IPS DF 6.9 (cell line): Measurements from ENCODE around the gene CCDC187.

Experiments used
- DNase-seq: peaks from one replicate; pipeline ENCODE4 v3.0.0-alpha.2; 2013; ENCODE audit warnings: low read depth, low spot score
- H3K27ac ChIP-seq: one replicate; pipeline ENCODE4 v1.5.1; 2013; ENCODE audit warnings: low read length, control low read depth
- H3K27me3 ChIP-seq: 2 replicates; pipeline ENCODE4 v1.6.1; 2013; ENCODE audit warnings: mild to moderate bottlenecking, low read length; ENCODE audit not compliant: control insufficient read depth, insufficient read depth
- H3K36me3 ChIP-seq: 2 replicates; pipeline ENCODE4 v1.6.1; 2013; ENCODE audit warnings: low read length; ENCODE audit not compliant: control insufficient read depth, insufficient read depth
- H3K4me1 ChIP-seq: 2 replicates; pipeline ENCODE4 v1.6.1; 2013; ENCODE audit warnings: low read length; ENCODE audit not compliant: control insufficient read depth, insufficient read depth
- H3K4me3 ChIP-seq: 2 replicates; pipeline ENCODE4 v1.5.1; 2013; ENCODE audit warnings: mild to moderate bottlenecking, low read length
- H3K9me3 ChIP-seq: 2 replicates; pipeline ENCODE4 v1.6.1; 2013; ENCODE audit warnings: low read length, inconsistent platforms; ENCODE audit not compliant: control insufficient read depth, insufficient read depth
- WGBS: extraction: QIAGEN DNeasy Blood & Tissue Kit; methylation state at CpG from one replicate; pipeline ENCODE4 v1.1.7; 2013; ENCODE audit warnings: mixed read lengths, missing lambda C conversion rate; ENCODE audit not compliant: insufficient read length, insufficient coverage; 5-methylcytosine and 5-hydroxymethylcytosine counted together

CCDC187 gene

GRCh38 chr9:136332482-136332983 lies 28.6 kb upstream of the CCDC187 start:
- H3K4me1 ChIP-seq, result peaks cover 1% of the 10 kb centered on the region

GRCh38 chr9:136331556-136332481 lies 27.9 kb upstream of the CCDC187 start:
- no peak overlapping the region for H3K4me3 ChIP-seq
- peaks cover 3% of the 10 kb centered on the region for H3K4me1 ChIP-seq
- no CpG with 5 or more reads among the region's 46 CpGs for WGBS
- no peaks in the 10 kb centered on the region for H3K9me3 ChIP-seq
- H3K36me3 ChIP-seq, result no peaks in the 10 kb centered on the region; the same call in 1 of the 2 replicates
- H3K27me3 ChIP-seq, result no peaks in the 10 kb centered on the region
- no peak for DNase-seq
- H3K27ac ChIP-seq, result no peak overlapping the region

More at GRCh38 chr9:136332482-136332983, 28.6 kb upstream of the CCDC187 start:
- no peak for DNase-seq
- no peaks in the 10 kb centered on the region for H3K27me3 ChIP-seq
- no peak overlapping the region for H3K4me3 ChIP-seq
- no peaks in the 10 kb centered on the region for H3K9me3 ChIP-seq
- no CpG with 5 or more reads among the region's 11 CpGs for WGBS
- H3K27ac ChIP-seq, result no peak overlapping the region
- peaks cover 2% of the 10 kb centered on the region; the same call in 1 of the 2 replicates for H3K36me3 ChIP-seq

GRCh38 chr9:136331030-136331429 lies 27.1 kb upstream of the CCDC187 start:
- WGBS, result no CpG with 5 or more reads among the region's 15 CpGs
- no peaks in the 10 kb centered on the region; the same call in 1 of the 2 replicates for H3K36me3 ChIP-seq
- no peak overlapping the region for H3K4me3 ChIP-seq
- H3K9me3 ChIP-seq, result no peaks in the 10 kb centered on the region
- no peak overlapping the region for H3K27ac ChIP-seq
- peaks cover 9% of the 10 kb centered on the region for H3K4me1 ChIP-seq
- no peak for DNase-seq
- H3K27me3 ChIP-seq, result no peaks in the 10 kb centered on the region

GRCh38 chr9:136330406-136330990 lies 26.6 kb upstream of the CCDC187 start:
- DNase-seq, result no peak
- no peak overlapping the region for H3K27ac ChIP-seq
- H3K27me3 ChIP-seq, result no peaks in the 10 kb centered on the region
- H3K36me3 ChIP-seq, result no peaks in the 10 kb centered on the region; the same call in 1 of the 2 replicates
- H3K4me3 ChIP-seq, result no peak overlapping the region
- peaks cover 9% of the 10 kb centered on the region for H3K4me1 ChIP-seq
- no peaks in the 10 kb centered on the region for H3K9me3 ChIP-seq
- no CpG with 5 or more reads among the region's 14 CpGs for WGBS

GRCh38 chr9:136329636-136330405 lies 25.9 kb upstream of the CCDC187 start:
- no peak for DNase-seq
- WGBS, result no CpG with 5 or more reads among the region's 23 CpGs
- no peaks in the 10 kb centered on the region for H3K27me3 ChIP-seq
- no peaks in the 10 kb centered on the region; the same call in 1 of the 2 replicates for H3K36me3 ChIP-seq
- H3K27ac ChIP-seq, result no peak overlapping the region
- H3K4me3 ChIP-seq, result no peak overlapping the region
- peaks cover 9% of the 10 kb centered on the region for H3K4me1 ChIP-seq
- no peaks in the 10 kb centered on the region for H3K9me3 ChIP-seq

GRCh38 chr9:136329211-136329627 lies 25.3 kb upstream of the CCDC187 start:
- Histone ChIP-seq H3K36me3 (no peaks in the 10 kb centered on the region; the same call in 1 of the 2 replicates), H3K9me3 (no peaks in the 10 kb centered on the region), H3K4me1 (peaks cover 9% of the 10 kb centered on the region), H3K27ac (no peak overlapping the region), H3K27me3 (no peaks in the 10 kb centered on the region), H3K4me3 (no peak overlapping the region)
- no peak for DNase-seq
- WGBS, result no CpG with 5 or more reads among the region's 19 CpGs

GRCh38 chr9:136328622-136329041 lies 24.7 kb upstream of the CCDC187 start:
- Histone ChIP-seq H3K9me3 (no peaks in the 10 kb centered on the region), H3K27me3 (no peaks in the 10 kb centered on the region), H3K36me3 (no peaks in the 10 kb centered on the region), H3K27ac (no peak overlapping the region), H3K4me1 (peaks cover 9% of the 10 kb centered on the region), H3K4me3 (no peak overlapping the region)
- no CpG with 5 or more reads among the region's 15 CpGs for WGBS
- DNase-seq, result no peak

- DNase-seq, result no peak
- H3K27ac ChIP-seq, result no peak overlapping the region
Observed at GRCh38 chr9:136328011-136328621, 24.2 kb upstream of the CCDC187 start.

GRCh38 chr9:136327304-136327974 lies 23.5 kb upstream of the CCDC187 start, which contains the start of gene GPSM1:
Gene GPSM1, plus strand, starts transcription at chr9:136327539. Its CDS starts 157 bp downstream, at chr9:136327696.
- no peak within 1 kb of the TSS for H3K27ac ChIP-seq
- DNase-seq, result no peak

More at GRCh38 chr9:136328011-136328621, 24.2 kb upstream of the CCDC187 start:
- Histone ChIP-seq H3K36me3 (no peaks in the 10 kb centered on the region), H3K27me3 (no peaks in the 10 kb centered on the region), H3K4me1 (peaks cover 9% of the 10 kb centered on the region), H3K4me3 (peak overlapping the region; percentile 24; the same call in 1 of the 2 replicates), H3K9me3 (no peaks in the 10 kb centered on the region)
- no CpG with 5 or more reads among the region's 13 CpGs for WGBS

More at GRCh38 chr9:136327304-136327974, 23.5 kb upstream of the CCDC187 start, which contains the start of gene GPSM1:
- no peaks in the 10 kb centered on the region for H3K9me3 ChIP-seq
- WGBS, result no CpG with 5 or more reads among the region's 88 CpGs
- H3K4me3 ChIP-seq, result peak within 1 kb of the TSS; percentile 79
- no peaks in the 10 kb centered on the region for H3K27me3 ChIP-seq
- no peaks in the 10 kb centered on the region for H3K36me3 ChIP-seq
- H3K4me1 ChIP-seq, result peaks cover 9% of the 10 kb centered on the region
